ENCODE data around the gene MRPS18A.

GRCh38 chr6:43644940-43645612 is 42.5 kb downstream of the MRPS18A start, which contains the start of gene RSPH9:
- TF ChIP-seq SP1 (IDR thresholded peaks at IDR 0.05; ENCODE audit: low read depth, low read length) = peak; percentile 37
- TF ChIP-seq CTCF (IDR thresholded peaks at IDR 0.05; ENCODE audit: control extremely low read depth in 1 of 3, insufficient read depth in 1 of 3, low read depth in 1 of 3, low read length in 3 of 3) = no peak
- no peak for TF ChIP-seq MAFK (IDR thresholded peaks at IDR 0.05; ENCODE audit: low read depth, low read length)
- no peak for TF ChIP-seq FOSL1 (IDR thresholded peaks at IDR 0.05; ENCODE audit: insufficient read depth, low read depth, low read length)
- TF ChIP-seq EZH2 (IDR thresholded peaks at IDR 0.05; ENCODE audit: low read depth, low read length, severe bottlenecking) = no peak
- no peak for TF ChIP-seq EP300 (IDR thresholded peaks at IDR 0.05; ENCODE audit: borderline replicate concordance in 1 of 2, low read depth in 2 of 2, low read length in 2 of 2)
- no peak for TF ChIP-seq RAD21 (IDR thresholded peaks at IDR 0.05 in 1 of 2, conservative IDR thresholded peaks at IDR 0.05 in 1 of 2; ENCODE audit: low read depth in 2 of 2, low read length in 2 of 2)
- TF ChIP-seq CHD1 (IDR thresholded peaks at IDR 0.05; ENCODE audit: low read depth, low read length) = no peak
- no peak for TF ChIP-seq POLR2A (IDR thresholded peaks at IDR 0.05; ENCODE audit: control extremely low read depth in 1 of 2, low read depth in 2 of 2, low read length in 2 of 2)
- no peak for TF ChIP-seq RFX5 (IDR thresholded peaks at IDR 0.05; ENCODE audit: borderline replicate concordance, low read depth, low read length)
- TF ChIP-seq ATF2 (IDR thresholded peaks at IDR 0.05; ENCODE audit: low read length) = no peak
- TF ChIP-seq BRCA1 (IDR thresholded peaks at IDR 0.05; ENCODE audit: low read depth, low read length) = no peak
- no peak for TF ChIP-seq RXRA (IDR thresholded peaks at IDR 0.05; ENCODE audit: insufficient read depth, low read depth, low read length)

All from H1 (cell line).